Fibroblast of mammary gland (primary cell): ENCODE measurements around the gene PAPSS1.

Experiments
- DNase-seq: peaks from one replicate; pipeline ENCODE4 v3.0.0-alpha.2; 2010; ENCODE audit warnings: low read depth
- H3K4me3 ChIP-seq: 2 replicates; pipeline ENCODE4 v1.5.1; 2011; ENCODE audit warnings: low read depth, mild to moderate bottlenecking, low read length, moderate library complexity; ENCODE audit not compliant: control insufficient read depth
- TF ChIP-seq, protein P1 (sequence below): conservative IDR thresholded peaks from 2 replicates; pipeline ENCODE4 v1.5.1; 2011; ENCODE audit warnings: low read depth, low read length, inconsistent platforms; ENCODE audit not compliant: control insufficient read depth, insufficient read depth

Gene PAPSS1

DNA sequence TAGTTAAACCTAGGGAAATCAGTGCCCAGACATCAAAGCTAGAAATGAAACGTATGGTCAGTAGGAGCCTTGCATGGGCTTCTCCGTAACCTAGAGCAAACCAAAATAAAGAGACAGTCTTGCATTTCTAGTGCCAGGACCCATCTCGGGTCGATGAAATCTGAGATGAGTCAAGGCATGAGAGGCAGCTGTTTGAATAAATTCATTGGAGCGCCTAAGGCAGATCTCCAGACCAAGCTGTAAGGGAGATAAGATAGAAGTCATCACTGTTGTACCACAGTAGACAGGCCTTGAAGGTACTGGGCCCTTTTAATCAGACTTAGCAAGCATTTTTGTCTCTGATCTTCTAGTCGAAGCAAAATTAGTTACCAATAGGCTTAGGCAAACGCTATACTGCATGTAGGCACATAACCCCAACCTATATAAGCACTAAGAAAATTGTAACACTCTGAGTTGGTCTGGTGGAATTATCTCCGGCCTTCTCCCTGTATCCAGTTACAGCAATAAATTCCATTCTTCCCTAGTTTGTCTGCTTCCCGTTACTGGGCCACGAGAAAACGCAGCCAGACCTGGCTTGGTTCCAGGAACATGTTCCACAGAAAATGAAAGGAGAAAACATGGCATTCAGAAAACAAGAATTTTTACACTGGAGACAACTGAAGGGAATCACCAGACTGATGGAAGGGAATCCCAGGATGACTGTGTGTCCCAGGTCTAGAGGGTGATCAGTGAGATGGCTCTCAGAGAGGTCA lies 21.1 kb upstream of the PAPSS1 start:
- DNase-seq = peak; percentile 63
- no peak overlapping the region for H3K4me3 ChIP-seq
- TF ChIP-seq, protein P1, sequence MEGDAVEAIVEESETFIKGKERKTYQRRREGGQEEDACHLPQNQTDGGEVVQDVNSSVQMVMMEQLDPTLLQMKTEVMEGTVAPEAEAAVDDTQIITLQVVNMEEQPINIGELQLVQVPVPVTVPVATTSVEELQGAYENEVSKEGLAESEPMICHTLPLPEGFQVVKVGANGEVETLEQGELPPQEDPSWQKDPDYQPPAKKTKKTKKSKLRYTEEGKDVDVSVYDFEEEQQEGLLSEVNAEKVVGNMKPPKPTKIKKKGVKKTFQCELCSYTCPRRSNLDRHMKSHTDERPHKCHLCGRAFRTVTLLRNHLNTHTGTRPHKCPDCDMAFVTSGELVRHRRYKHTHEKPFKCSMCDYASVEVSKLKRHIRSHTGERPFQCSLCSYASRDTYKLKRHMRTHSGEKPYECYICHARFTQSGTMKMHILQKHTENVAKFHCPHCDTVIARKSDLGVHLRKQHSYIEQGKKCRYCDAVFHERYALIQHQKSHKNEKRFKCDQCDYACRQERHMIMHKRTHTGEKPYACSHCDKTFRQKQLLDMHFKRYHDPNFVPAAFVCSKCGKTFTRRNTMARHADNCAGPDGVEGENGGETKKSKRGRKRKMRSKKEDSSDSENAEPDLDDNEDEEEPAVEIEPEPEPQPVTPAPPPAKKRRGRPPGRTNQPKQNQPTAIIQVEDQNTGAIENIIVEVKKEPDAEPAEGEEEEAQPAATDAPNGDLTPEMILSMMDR = no peak

DNA sequence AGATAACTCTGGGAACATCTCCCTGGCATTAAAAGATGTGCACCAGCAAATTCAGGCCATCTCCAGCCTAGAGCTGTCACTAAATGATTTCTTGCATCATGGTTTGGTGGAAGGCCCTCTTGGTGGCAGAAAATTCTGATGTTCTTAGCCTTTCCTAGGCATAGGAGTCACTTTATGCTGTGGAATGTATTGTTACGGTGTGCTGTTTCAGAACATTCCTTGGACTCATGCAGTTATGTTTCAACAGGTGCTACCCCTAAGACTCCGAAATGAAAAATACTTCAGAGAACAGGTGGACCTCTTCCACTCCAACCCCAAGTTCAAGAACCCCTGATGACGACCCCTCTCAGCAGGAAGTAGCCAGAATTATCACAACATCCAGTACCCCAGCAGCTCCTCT lies 20.3 kb upstream of the PAPSS1 start:
- no peak for DNase-seq
- H3K4me3 ChIP-seq = no peak overlapping the region
- TF ChIP-seq, protein P1 = no peak

DNA sequence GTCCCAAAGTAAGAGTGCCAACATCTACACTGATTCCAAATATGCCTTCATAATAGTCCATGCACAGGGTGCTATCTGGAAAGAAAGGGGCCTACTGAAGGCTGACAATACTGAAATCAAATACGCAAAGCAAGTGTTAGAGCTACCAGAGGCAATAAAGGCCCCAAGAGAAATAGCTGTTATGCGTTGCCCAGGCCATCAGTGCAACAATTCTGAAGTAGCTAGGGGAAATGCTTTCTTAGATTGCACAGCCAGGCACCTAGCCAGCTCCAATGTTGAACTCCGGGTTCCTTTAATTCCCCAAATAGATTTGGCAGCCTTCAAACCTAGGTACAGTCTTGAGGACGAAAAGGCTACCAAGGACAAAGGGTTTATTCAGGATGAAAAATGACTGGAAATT lies 17.4 kb upstream of the PAPSS1 start:
- TF ChIP-seq, protein P1 = no peak
- no peak for DNase-seq
- H3K4me3 ChIP-seq = no peak overlapping the region

DNA sequence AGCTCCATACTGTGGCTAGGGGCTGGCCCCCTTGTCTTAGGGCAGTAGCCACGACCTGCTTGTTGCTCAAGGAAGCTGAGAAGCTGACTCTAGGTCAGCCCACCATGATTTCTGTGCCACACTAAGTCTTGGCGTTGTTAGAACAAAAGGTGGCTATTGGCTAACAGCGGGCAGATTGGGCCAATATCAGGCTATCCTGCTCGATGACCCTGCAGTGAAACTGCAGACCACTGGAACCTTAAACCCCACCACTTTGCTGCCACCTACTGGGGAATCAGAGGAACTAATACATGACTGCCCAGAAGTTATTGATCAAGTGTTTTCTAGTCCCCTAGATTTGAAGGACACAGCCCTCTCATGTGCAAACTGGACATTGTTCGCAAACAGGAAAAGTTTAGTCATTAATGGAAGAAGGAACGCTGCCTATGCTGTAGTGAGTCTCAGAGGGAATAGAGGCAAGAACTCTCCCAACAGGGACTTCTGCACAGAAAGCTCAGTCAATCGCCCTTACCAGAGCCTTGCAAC lies 17.0 kb upstream of the PAPSS1 start:
- H3K4me3 ChIP-seq = no peak overlapping the region
- peak; percentile 68 for DNase-seq
- TF ChIP-seq, protein P1 = peak; percentile 85

DNA sequence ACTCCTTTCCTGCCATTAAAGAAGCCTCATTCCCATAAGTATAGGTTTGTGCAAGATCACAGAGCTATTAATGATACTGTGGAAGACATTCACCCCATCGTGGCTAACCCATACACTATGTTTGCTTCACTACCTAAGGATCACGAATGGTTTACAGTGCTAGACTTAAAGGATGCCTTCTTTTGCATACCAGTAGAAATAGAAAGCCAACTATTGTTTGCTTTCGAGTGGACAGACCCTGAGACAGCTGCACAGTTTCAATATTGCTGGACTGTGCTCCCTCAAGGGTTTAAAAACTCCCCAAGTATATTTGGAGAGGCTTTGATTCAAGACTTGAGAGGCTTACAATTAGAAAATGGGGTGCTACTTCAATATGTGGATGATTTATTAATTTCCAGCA lies 16.0 kb upstream of the PAPSS1 start:
- DNase-seq = no peak
- TF ChIP-seq, protein P1 = no peak
- H3K4me3 ChIP-seq = no peak overlapping the region

DNA sequence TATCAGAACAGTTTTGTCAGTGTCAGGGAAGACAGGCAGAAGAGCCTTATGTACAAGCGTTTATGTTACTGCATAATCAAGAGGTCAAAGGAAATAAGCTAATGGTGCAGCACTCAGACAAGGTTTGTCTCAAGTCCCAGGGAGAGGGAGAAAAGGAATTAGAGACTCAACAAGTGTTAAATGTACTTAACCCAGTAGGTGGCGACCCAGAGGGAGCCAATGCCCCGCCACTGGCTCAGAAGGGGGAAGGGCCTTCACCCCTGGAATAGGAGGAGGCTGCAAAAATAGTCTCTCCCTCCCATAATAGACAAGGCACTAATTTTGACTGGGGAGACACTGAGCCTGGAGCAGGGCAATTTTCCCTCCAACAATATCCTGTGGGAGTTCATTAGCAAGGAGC lies 14.1 kb upstream of the PAPSS1 start:
- no peak overlapping the region for H3K4me3 ChIP-seq
- TF ChIP-seq, protein P1 = peak; percentile 47
- peak; percentile 17 for DNase-seq
